K562 (cell line): ENCODE results near the gene FGF2. TPM values are rescaled to one million over a fixed set of nuclear protein-coding genes. Genes with fewer than 3 reads are reported as not detected.

Experiments used
- ATF1 ChIP-seq, 2 experiments: fragments of 450-650 bp in 1 of 2; IDR thresholded peaks; 2 replicates each; pipeline ENCODE4 v1.6.1; 2016; ENCODE audit warnings: missing compliant biosample characterization in 1 of 2, missing genetic modification characterization in 1 of 2
- E2F1 ChIP-seq: sonication (generic); formaldehyde crosslinking; IDR thresholded peaks from 2 replicates; pipeline ENCODE4 v1.8.1; 2023; ENCODE audit warnings: mild to moderate bottlenecking, missing genetic modification reagents, moderate library complexity
- ELF1 ChIP-seq: fragments of 200-800 bp; sonication (Bioruptor generic); IDR thresholded peaks from 2 replicates; pipeline ENCODE4 v1.6.1; 2016; ENCODE audit warnings: missing genetic modification characterization, missing compliant biosample characterization
- EP400 ChIP-seq: fragments of 450-650 bp; IDR thresholded peaks from 2 replicates; pipeline ENCODE4 v1.6.1; 2017; ENCODE audit warnings: antibody characterized with exemption, mild to moderate bottlenecking, moderate library complexity
- FOXA3 ChIP-seq, 2 experiments: fragments of 450-650 bp in 1 of 2; sonication (generic) in 1 of 2; formaldehyde crosslinking; IDR thresholded peaks in 1 of 2; conservative IDR thresholded peaks in 1 of 2; 2 replicates each; pipeline versions ENCODE4 v1.4.0 to v1.8.0; 2020 to 2022; ENCODE audit warnings: mild to moderate bottlenecking in 2 of 2, missing genetic modification reagents in 1 of 2
- HEY1 ChIP-seq: fragments of 250-450 bp; sonication (Bioruptor Pico); IDR thresholded peaks from 2 replicates; pipeline ENCODE4 v1.5.0; 2020; ENCODE audit warnings: mild to moderate bottlenecking, moderate library complexity, borderline replicate concordance
- PHF8 ChIP-seq: fragments of 200-600 bp; sonication (generic); IDR thresholded peaks from 2 replicates; pipeline ENCODE4 v1.6.1; 2012; ENCODE audit warnings: mixed run types, mild to moderate bottlenecking, inconsistent platforms, low read length, moderate library complexity, borderline replicate concordance
- SMARCA4 ChIP-seq: fragments of 450-650 bp; IDR thresholded peaks from 2 replicates; pipeline ENCODE4 v1.6.1; 2016
- SMARCC2 ChIP-seq: fragments of 450-650 bp; IDR thresholded peaks from 2 replicates; pipeline ENCODE4 v1.6.1; 2017; ENCODE audit warnings: antibody characterized with exemption, moderate library complexity, mild to moderate bottlenecking, low read depth
- TCF7L2 ChIP-seq: fragments of 150-350 bp; IDR thresholded peaks from 2 replicates; pipeline ENCODE4 v1.6.1; 2016; ENCODE audit warnings: low read depth, mild to moderate bottlenecking, low read length, moderate library complexity
- VEZF1 ChIP-seq: fragments of 200-800 bp; sonication (Bioruptor generic); IDR thresholded peaks from 2 replicates; pipeline ENCODE4 v1.6.1; 2017; ENCODE audit warnings: missing genetic modification characterization, missing compliant biosample characterization
- polyA plus RNA-seq, 8 experiments: library from polyadenylated mRNA; depleted of rRNA in 4 of 8; stranded (reverse) in 5 of 8; unstranded in 3 of 8; fragments of >200 nt; fragmentation: Nextera tagmentation in 2 of 8; fragmentation: Illumina TruSeq in 1 of 8; extraction: Ambion mirVana in 2 of 8; extraction: Trizol in 1 of 8; gene quantifications; 2 replicates each; pipeline versions ENCODE4 v1.2.1 to v1.2.3, GENCODE V29; 2011 to 2014; ENCODE audit warnings: inconsistent platforms in 1 of 8, missing spikeins in 1 of 8
- total RNA-seq, 7 experiments: library from RNA; depleted of rRNA in 6 of 7; stranded (reverse); fragments of >200 nt in 6 of 7; fragmentation: Illumina TruSeq in 2 of 7; extraction: Trizol in 2 of 7; gene quantifications; 2 replicates each; pipeline versions ENCODE4 v1.2.1 to v1.2.3, GENCODE V29; 2011 to 2021; ENCODE audit warnings: low replicate concordance in 1 of 7

The FGF2 gene
- total and polyA plus RNA-seq, 9 of the 15 experiments (the other 6 are each of a cell fraction or from before 2014, with no cell fraction given): 2.5 to 19.4 (median 9.2) TPM

GRCh38 chr4:122819708-122820449 lies 6.8 kb upstream of the FGF2 start (continued):
- TF ChIP-seq VEZF1 (no peak), SMARCA4 (peak; percentile 66; the same call in 1 of the 2 replicates), TCF7L2 (no peak), PHF8 (no peak), E2F1 (CRISPR knock-in tag) (no peak), HEY1 (CRISPR knock-in tag) (no peak), SMARCC2 (peak; percentile 43; the same call in 1 of the 2 replicates), ATF1 (CRISPR knock-in tag; IDR thresholded peaks at IDR 0.05) (no peak), ATF1 (tag; IDR thresholded peaks at IDR 0.05) (peak; percentile 63), FOXA3 (CRISPR knock-in tag; conservative IDR thresholded peaks at IDR 0.05 in 1 of 2, IDR thresholded peaks at IDR 0.05 in 1 of 2) (peak in 1 of 2 experiments; percentile 64; a peak in 1 of 4 replicates), EP400 (peak; percentile 64), ELF1 (tag) (no peak)
- TF ChIP-seq, all 486 proteins: peak for 45
